ENCODE results near the gene SCYL2.

DNA sequence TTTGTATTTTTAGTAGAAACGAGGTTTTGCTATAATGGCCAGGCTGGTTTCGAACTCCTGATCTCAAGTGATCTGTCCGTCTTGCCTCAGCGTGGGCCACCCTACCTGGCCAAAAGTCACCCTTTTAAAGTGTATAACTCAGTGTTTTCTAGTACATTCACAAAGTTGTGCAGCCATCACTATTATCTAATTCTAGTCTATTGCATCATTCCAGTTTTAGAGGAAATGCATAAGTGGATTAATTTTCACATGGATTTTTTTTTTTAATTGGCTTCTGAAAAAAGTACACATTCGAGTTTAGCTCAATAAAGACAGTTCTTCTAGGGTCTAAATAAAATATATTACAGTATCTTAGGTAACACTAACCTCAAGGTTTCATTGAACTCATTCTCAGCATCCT, 3.8 kb upstream of the SCYL2 start:
- no peak for TF ChIP-seq POLR2A (IDR thresholded peaks at IDR 0.05)
- TF ChIP-seq, protein P1, sequence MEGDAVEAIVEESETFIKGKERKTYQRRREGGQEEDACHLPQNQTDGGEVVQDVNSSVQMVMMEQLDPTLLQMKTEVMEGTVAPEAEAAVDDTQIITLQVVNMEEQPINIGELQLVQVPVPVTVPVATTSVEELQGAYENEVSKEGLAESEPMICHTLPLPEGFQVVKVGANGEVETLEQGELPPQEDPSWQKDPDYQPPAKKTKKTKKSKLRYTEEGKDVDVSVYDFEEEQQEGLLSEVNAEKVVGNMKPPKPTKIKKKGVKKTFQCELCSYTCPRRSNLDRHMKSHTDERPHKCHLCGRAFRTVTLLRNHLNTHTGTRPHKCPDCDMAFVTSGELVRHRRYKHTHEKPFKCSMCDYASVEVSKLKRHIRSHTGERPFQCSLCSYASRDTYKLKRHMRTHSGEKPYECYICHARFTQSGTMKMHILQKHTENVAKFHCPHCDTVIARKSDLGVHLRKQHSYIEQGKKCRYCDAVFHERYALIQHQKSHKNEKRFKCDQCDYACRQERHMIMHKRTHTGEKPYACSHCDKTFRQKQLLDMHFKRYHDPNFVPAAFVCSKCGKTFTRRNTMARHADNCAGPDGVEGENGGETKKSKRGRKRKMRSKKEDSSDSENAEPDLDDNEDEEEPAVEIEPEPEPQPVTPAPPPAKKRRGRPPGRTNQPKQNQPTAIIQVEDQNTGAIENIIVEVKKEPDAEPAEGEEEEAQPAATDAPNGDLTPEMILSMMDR (IDR thresholded peaks at IDR 0.05): no peak
